ENCODE measurements around the gene B3GALT4.
"Not testable (repeated sequence)": the region's sequence is repeated elsewhere in the genome, so short reads cannot be mapped to it uniquely, and the experiment has no call there.

The B3GALT4 gene, protein sequence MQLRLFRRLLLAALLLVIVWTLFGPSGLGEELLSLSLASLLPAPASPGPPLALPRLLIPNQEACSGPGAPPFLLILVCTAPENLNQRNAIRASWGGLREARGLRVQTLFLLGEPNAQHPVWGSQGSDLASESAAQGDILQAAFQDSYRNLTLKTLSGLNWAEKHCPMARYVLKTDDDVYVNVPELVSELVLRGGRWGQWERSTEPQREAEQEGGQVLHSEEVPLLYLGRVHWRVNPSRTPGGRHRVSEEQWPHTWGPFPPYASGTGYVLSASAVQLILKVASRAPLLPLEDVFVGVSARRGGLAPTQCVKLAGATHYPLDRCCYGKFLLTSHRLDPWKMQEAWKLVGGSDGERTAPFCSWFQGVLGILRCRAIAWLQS

DNA sequence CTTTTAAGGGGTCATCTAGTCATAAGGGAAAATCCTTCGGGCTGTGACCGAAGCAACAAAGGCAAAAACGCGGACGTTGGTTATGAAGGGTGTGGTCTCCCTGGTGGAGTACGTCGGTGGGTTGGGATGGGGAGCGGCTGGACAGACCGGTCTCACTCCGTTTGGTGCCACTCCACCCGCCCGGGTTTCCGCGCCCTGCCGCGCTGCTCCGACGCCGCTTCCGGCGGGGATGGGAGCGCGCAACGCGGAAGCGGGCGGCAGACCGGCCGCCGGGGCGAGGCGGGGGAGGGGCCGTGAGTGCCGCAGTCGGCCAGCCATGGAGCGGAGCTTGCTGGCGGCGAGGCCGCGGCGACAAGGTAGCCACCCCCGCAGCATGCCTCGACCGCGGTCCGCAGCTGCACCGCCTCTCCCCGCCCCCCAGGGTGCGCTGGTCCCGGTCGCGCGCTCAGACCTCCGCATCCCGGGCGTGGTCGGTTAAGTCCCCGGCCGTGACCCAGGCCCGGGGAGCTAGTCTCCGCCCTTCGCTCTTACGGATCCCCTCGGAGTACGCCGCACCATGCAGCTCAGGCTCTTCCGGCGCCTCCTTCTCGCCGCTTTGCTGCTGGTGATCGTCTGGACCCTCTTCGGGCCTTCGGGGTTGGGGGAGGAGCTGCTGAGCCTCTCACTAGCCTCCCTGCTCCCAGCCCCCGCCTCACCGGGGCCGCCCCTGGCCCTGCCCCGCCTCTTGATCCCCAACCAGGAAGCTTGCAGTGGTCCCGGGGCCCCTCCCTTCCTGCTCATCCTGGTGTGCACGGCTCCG lies at the start of gene B3GALT4:
Gene B3GALT4, plus strand, starts transcription at position 260 of the 799 bp plus-strand sequence. Its CDS starts 297 bp downstream, at position 557.
- peak; percentile 75 for DNase-seq

DNA sequence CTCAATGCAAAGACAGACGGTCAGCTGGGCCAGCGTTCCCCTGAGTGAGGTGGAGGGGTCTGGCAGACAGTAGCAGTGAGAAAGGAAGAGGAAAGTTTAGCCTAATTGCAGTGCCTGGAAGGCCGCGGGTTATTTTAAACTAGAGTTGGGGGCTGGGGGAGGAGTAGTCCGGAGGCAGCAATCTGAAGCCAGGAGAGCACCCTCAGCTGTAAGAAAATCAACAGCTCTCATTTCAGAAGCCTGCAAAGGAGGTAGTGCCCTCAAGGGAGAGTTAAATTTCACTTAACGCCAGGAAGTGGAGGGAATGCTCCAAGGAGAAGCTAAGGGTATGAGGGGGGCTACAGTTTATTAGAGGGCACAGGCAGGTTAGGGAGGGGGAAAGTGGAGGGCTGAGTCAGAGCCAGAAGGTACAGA lies 41.7 kb upstream of the B3GALT4 start:
- DNase-seq: no peak

DNA sequence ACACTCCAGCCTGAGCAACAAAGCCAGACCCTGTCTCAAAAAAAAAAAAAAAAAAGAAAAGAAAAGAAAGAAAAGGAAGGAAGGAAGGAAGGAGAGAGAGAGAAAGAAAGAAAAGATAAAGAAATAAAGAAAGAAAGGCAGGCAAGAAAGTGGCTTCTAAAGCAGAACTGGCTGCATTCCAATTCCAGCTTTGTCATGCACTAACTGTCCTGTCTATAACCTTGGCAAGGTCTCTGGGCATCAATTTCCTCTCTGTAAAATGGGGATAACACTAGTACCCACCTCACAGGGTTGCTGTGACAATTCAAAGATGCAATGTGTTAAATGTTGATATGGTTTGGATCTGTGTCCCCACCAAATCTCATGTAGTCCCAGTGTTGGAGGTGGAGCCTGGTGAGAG lies 40.6 kb upstream of the B3GALT4 start:
- no peak for DNase-seq

DNA sequence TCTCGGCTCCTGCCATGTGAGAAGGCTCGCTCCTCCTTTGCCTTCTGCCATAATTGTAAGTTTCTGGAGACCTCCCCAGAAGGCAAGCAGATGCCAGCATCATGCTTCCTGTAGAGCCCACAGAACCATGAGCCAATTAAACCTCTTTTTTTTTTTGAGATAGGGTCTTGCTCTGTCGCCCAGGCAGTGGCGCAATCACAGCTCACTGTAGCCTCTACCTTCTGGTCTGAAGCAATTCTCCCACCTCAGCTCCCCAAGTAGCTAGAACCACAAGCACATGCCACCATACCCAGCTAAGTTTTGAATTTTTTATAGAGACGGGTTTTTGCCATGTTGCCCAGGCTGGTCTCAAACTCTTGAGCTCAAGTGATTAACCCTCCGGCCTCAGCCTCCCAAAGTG lies 40.1 kb upstream of the B3GALT4 start:
- DNase-seq: no peak

DNA sequence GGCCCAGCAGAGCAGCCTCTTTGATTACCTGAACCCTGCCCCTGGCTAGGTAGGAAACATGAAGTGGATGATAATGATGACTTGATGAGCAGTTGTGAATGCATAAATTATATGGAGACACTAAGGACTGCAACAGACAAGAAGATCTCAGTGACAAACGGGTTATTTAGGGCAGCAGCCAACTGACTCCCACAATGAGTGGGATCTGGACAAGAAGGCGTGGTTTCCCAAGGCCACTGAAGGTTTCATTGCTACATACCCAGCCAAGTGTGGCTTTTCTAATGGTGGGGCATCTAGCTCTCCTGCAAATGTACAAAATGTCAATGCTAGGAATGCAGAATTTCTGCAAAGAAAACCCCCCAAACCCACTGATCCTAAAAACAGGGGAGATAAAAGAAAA lies 39.2 kb upstream of the B3GALT4 start:
- DNase-seq: no peak

DNA sequence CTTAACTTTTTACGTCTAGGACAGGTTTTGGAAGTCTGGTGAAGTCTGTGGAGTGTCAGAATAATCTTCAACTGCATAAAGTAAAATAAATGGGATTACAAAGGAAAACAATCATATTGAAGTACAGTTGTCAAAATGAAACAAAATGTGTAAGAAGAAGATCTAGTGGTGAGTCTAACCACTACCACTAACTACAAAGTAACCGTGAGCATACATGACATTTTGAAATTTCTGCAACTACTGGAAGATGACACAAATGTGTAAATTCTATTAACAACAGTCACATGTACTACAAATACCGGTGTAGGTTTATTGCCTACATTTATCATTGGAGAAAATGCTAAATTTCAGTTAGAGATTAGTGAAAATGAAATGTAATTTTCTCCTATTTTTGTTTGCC lies 35.0 kb upstream of the B3GALT4 start:
- no peak for DNase-seq

DNA sequence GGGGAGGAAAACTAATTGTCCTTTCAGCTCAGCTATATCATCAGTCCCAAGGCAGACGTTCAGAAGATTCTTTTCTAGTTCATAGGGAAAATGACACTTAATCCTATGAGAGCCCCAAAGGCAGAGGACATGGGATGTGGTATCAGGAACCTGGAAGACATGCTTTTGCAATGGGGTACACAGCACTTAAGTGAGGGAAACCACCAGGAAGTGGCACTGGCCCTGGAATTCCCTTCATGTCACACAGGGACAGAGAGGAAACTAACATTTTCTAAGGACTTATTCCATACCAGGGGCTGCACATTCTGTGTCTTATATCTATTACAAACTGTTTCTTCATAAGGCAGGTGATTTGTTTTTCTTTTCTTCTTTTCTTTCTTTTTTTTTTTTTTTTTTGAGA lies 33.4 kb upstream of the B3GALT4 start:
- no peak for DNase-seq

DNA sequence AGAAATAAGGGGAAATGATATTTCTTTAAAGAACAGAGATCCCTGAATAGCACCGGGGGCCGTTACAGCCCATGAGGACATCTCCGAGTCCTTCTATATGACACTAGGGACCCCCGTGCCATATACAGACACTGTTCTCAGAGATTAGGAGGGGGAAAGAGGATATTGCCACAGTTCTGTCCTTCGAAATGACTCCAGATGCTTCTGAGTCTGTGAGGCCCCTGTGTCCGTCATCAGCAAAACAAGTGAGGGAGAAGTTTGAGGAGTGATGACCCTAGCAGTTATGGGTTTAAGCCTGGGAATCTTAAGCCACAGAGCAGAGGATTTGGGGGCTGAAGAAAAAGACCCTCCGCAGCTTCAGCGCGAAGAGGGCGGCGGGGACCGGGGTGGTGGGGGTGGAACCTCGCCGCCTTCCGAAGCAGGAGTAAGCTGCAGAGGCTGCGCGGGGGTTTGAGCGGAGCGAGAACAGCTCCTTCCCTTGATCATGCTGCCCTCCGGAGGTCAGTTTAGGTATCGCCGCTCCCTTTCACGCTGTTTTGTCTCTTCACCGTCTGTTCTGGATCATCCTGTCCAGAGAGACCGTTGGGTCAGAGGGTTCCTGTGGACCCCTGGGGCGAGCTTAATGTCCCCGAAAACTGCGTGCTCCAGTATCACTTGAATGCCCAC lies 28.8 kb upstream of the B3GALT4 start:
- peak; percentile 87 for DNase-seq

DNA sequence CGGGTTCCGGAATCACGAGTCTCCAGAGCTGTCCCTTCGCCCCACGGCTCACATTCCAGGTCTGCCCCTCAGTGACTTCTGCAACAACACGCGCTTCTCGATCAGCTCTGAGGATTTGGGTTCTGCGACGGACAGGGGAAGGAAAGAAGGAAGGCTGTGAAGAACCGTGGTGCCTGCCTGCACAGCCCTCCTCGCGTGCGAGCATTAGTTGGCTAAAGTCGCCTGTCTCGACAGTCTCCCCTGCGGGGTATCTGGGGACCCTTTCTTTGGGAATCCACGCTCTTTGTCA lies 28.3 kb upstream of the B3GALT4 start:
- DNase-seq: no peak

DNA sequence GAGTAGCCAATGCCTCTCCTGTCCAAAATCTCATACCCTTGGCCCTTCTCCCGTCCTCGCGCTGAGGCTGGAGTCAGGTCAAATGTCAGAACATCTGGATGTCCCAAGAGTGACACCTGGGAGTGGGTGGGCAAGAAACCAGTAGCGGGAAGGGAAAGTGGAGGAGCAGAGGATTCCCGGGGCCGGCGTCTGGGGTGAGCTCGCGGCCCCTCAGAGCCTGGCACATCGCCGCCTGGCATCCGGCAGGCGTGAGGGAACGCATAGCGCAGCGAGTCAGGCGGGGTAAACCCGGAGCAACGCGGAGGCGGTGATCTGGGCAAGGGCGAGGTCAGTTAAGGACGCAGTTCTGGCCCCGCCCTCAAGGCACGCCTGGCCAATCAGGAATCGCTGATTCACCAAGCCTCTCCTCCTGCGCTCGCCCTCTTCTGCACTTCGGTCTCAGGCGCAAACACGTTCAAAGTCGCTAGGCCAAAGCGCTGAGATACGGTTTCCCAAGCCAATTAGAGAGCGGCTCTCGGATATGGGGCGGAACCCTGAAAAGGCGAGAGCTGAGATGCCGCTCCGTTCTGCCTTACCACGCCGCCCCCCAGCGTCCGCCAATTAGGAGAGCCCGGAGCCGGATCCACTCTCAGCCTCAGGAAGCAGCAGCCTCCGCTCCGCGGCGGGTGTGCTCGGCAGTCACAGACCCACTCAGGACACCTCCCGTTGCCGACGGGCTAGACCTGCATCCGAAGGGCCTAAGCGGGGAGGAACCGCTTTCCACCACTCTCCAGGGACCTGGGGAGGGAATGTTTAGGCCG lies 27.8 kb upstream of the B3GALT4 start:
- peak; percentile 99 for DNase-seq

DNA sequence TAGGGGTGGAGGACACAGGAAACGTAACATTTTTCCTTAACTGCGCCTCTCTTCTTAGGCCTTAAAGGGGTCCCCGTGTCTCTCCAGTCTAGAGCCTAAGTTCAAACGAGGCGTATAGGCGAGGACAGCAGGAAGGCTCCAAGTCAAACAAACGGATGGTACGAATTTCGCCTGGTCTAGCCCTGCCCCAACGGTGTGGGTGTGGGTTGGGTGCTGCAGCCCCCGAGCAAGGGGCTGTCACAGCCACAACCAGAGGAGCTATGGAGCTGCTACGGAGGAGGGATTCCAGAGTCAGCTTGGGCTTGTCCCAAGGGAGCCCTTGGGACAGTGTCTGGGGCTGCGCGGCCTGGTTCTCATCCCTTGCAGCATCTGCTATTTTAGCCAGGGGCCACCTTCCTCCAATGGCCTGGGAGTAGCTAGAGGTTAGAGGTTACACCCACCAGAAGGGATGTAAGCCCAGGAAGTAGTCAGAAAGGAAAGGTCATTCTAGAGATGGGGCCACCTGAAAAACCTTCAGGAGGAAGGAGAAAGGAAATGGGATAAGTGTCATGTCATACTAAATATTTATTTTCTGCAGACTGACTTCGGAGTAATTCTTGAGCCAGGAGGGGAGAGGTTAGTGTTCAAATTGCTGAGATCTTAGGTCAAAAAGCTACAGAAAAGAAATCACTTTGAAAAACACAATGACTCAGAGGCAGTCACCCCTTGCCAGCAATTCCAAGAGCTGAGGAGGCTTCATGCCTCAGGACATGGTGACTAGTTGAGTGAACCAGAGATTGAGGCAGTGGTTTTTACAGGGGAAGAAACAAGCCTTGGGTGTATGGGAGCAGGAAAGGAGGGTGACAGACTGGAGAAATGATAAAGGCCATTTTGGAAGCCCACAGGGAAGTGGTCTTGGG lies 26.9 kb upstream of the B3GALT4 start:
- DNase-seq: no peak

DNA sequence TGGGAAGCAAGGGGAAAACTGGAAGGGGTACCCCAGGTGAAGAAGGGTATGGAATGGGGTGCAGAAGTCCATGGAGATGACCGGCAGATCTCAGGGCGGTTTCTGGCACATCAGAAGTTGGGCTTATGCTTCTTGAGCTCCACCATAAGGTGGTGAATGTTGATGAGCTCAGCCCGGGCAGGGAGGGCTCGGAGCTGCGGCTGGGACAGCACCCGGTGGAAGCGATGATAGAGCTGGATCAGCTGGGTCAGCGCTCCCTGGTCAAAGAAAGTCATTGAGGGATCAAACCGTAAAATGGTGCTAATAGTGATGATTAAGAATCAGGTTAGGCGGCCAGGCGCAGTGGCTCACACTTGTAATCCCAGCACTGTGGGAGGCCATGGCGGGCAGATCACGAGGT lies 26.2 kb upstream of the B3GALT4 start:
- DNase-seq: no peak

DNA sequence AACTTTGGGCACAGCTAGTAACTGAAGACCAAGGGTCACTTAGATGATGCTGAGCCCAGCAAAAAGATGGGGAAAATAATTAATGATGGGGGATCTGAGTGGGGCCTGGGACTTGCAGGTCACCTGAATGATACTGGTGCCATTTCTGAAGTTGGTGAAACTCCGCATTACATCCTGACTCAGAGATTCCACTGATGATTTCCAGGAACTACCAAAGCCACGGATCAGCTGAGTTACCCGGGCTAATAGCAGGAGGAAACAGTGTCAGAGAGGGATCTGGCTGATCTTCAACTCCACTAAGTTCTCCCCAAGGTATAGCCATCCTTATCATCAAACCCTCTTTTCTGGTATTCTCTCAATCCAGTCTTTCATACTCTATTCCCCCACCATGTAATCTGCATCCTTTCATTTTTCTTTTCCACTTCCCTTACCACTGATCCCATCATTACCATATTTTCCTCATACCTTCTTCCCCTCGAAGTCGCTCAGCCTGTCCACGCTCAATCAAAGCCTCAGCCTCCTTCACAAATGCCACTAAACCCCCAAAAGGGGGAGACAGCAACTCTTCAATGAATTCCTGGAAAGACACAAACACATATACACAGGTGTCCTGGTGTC lies 25.4 kb upstream of the B3GALT4 start:
- no peak for DNase-seq

DNA sequence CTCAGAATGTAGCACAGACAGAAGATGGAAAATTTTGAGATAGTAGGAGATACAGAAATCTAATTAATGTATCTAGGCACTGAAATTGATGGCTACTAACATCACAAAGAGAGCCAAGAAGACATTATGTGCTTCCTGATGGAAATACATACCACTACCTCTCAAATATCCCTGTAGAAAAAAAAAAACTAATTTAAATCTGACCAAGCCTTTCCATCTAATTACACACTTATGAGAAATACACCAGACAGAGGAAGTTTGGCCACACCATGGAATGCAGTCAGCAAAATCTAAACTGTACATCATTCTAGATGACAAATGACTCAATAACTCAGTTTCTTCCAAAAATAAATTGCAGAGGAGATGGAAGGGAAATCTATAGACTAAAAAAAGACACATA lies 24.2 kb upstream of the B3GALT4 start:
- no peak for DNase-seq

DNA sequence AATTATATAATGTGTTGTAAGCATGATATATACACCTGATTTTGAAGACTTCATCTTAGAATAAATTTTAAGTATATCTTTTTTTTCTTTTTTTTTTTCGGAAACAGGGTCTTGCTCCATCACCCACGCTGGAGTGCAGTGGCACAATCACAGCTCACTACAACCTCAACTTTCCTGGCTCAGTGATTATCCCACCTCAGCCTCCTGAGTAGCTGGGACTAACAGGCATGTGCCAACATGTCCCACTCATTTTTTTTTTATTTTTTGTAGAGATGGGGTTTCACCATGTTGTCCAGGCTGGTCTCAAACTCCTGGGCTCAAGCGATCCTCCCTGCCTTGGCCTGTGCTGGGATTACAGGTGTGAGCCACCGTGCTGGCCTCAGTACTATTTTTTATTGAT lies 22.3 kb upstream of the B3GALT4 start:
- DNase-seq: no peak

DNA sequence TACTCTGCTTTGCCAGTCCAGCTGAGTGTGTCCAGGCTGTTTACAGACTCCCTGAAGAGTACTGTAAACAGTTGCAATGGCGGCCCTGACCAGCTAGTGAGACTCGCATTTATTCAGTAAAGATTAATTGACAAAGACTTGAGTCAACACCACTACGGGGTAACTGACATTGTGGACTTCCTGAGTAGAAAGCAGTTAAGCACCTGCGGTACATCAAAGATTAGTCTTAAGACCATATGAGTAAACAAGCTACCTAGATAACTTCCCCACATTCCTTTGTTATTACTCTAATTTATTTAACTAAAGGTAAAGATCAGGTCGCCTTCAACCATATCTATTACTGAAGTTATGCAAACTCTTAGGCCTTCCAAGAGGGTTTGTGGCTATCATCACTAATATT lies 17.9 kb upstream of the B3GALT4 start:
- DNase-seq: no peak

DNA sequence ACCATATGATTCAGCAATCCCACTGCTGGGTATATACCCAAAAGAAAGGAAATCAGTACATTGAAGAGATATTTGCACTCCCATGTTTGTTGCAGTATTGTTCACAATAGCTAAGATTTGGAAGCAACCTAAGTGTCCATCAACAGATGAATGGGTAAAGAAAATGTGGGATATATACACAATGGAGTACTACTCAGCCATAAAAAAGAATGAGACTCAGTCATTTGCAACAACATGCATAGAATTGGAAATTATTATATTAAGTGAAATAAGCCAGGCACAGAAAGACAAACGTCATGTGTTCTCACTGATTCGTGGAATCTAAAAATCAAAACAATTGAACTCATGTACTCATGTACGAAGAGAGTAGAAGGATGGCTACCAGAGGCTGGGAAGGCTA lies 14.4 kb upstream of the B3GALT4 start:
- DNase-seq: not testable (repeated sequence)

DNA sequence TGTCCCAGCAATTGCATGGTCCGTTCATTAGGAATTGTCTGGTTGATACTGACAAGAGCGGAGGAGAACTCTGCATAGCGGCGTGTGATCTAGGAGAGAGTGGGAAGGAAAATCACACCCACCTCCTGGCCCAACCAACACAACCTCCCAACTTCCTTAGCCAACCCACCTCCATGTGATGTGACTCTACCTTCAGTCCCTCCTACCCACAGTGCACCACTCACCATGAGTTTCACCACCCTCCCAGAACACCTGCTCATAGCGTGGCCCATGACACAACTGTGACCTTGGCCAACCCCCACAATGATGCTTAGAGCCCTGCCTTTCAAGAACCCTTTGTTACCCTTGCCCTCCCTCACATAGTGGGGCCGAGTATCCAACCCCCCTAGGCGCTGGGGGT lies 12.9 kb upstream of the B3GALT4 start:
- no peak for DNase-seq

DNA sequence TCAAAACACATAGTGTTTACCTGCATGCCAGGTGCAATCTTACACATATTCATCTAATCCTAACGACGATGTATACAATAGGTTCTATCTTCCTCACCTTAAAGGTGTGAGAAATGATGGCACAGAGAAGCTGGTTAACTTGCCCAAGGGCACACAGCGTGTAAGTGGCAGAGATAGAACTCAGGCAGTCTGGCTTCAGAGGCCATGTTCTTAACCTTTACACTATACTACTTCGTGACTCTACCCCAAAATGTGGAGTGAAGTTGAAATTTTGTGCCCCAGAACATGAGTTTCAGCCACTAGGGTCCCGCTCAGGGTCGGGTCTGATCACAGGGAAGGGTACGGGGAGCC lies 5.8 kb upstream of the B3GALT4 start:
- no peak for DNase-seq

DNA sequence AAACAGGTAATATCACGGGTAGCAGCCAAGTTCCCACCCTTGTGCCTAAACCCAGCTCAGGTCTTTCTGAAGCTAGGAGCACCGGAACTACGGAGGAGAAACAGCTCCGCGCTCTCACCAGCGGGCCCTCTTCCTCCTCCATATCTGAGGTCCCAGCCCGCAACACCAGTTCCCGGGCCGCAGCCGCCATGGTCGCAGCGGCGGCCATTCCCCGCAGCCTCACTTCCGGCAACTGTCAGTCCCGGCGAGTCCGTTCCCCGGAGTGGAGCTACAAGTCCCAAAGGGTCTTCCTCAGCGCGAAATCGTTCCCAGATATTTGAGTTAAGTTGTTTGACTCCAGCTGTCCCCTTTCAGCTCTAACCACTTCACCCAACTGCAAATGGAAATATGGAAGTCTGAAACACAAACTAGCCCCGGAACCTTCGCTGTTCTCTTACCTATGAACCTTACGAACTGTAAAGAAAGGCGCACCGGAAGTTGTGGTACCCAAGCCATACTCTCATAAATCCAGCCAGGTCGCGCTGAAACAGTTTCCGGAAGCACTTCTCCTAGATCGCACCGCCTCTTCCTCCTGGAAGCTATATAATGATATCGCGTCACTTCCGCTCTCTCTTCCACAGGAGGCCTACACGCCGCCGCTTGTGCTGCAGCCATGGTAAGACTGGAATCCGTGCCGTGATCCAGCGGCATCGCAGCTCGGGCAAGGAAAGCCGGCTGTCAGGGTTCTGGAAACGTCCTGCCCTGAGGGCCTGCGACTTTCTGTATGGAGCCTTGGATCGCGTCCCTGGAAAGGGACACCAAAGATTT lies 5.3 kb upstream of the B3GALT4 start, which contains the start of the genes RPS18 and VPS52:
Gene RPS18, plus strand, starts transcription at position 608 of the 807 bp plus-strand sequence. Its CDS starts 45 bp downstream, at position 653.
Gene VPS52, minus strand, starts transcription at position 409 of the 807 bp plus-strand sequence. Its CDS starts 201 bp downstream, at position 208.
- peak; percentile 98 for DNase-seq
